Measurements from ENCODE around the gene GCN1.
A peak's percentile ranks its signal among the peaks of the same experiment; 100 is the strongest.

GCN1 gene

GRCh38 chr12:120091371-120092090 is 103.0 kb downstream of the GCN1 start:
- DNase-seq (ENCODE audit: low spot score): no peak

- no peak for DNase-seq (ENCODE audit: low spot score)
Observed at GRCh38 chr12:120090626-120091295, 103.8 kb downstream of the GCN1 start.

GRCh38 chr12:120090206-120090605 is 104.3 kb downstream of the GCN1 start:
- no peak for DNase-seq (ENCODE audit: low spot score)

GRCh38 chr12:120089796-120090195 is 104.7 kb downstream of the GCN1 start:
- no peak for DNase-seq (ENCODE audit: low spot score)

- no peak for DNase-seq (ENCODE audit: low spot score)
Observed at GRCh38 chr12:120089105-120089504, 105.4 kb downstream of the GCN1 start.

- DNase-seq (ENCODE audit: low spot score): peak; percentile 100
Observed at GRCh38 chr12:120086801-120087621, 107.5 kb downstream of the GCN1 start.

- DNase-seq (ENCODE audit: low spot score): no peak
Observed at GRCh38 chr12:120085920-120086645, 108.4 kb downstream of the GCN1 start.

GRCh38 chr12:120081641-120082040 is 112.9 kb downstream of the GCN1 start:
- DNase-seq (ENCODE audit: low spot score): no peak

- no peak for DNase-seq (ENCODE audit: low spot score)
Observed at GRCh38 chr12:120079411-120080400, 114.8 kb downstream of the GCN1 start.

GRCh38 chr12:120078868-120079267 is 115.6 kb downstream of the GCN1 start:
- no peak for DNase-seq (ENCODE audit: low spot score)

GRCh38 chr12:120077260-120077659 is 117.3 kb downstream of the GCN1 start:
- no peak for DNase-seq (ENCODE audit: low spot score)

Measured in hepatic stellate cell (primary cell).